ENCODE measurements around the gene ANKRD39. TPM values are rescaled to one million over a fixed set of nuclear protein-coding genes. Genes with fewer than 3 reads are reported as not detected.

ANKRD39 gene
- total RNA-seq, 1 experiment from 2014 or later = 29.4 TPM

- Histone ChIP-seq H3K27me3 (ENCODE audit: low read length) (no peaks in the 10 kb centered on the region), H3K4me3 (ENCODE audit: low read length) (no peak overlapping the region), H2AFZ (ENCODE audit: low read length) (no peak overlapping the region), H3K4me1 (ENCODE audit: insufficient read depth, low read length) (peaks cover 36% of the 10 kb centered on the region), H4K20me1 (ENCODE audit: low read length) (no peaks in the 10 kb centered on the region), H3K9ac (ENCODE audit: low read length) (no peak overlapping the region), H3K79me2 (ENCODE audit: low read length) (no peaks in the 10 kb centered on the region), H3K9me3 (ENCODE audit: low read length) (no peaks in the 10 kb centered on the region), H3K27ac (ENCODE audit: low read length) (no peak overlapping the region), H3F3A (ENCODE audit: low read length, unreplicated experiment) (no peaks in the 10 kb centered on the region), H3K4me2 (ENCODE audit: low read length) (no peak overlapping the region), H3K36me3 (ENCODE audit: low read depth, low read length) (no peaks in the 10 kb centered on the region), H3K9me2 (replicated peaks; ENCODE audit: low read length) (no peaks in the 10 kb centered on the region)
- POLR2A ChIA-PET (ENCODE audit: unreplicated experiment) = interaction anchor here (0.6 kb wide), 1 partner anchor 11 kb away, joined by 3 read pairs; no protein-coding TSS in a partner anchor
- no peak for ATAC-seq
- CTCF ChIA-PET = no interaction called here
- intact Hi-C loops (cut with micrococcal nuclease) = no loop called here
- TF ChIP-seq EZH2 (IDR thresholded peaks at IDR 0.05; ENCODE audit: low read length, unreplicated experiment) (no peak), CTCF (conservative IDR thresholded peaks at IDR 0.05; ENCODE audit: low read depth, low read length) (no peak), EZH2phosphoT487 (IDR thresholded peaks at IDR 0.05; ENCODE audit: borderline replicate concordance, low read length) (no peak)
- DNase-seq = no peak
- no TSS peak for BruUV-seq (replicated peaks)
These were observed 19.8 kb upstream of the ANKRD39 start for GRCh38 chr2:96877631-96878092.

- no peaks in the 10 kb centered on the region for H4K20me1 ChIP-seq (ENCODE audit: low read length)
- no peak for TF ChIP-seq EZH2 (IDR thresholded peaks at IDR 0.05; ENCODE audit: low read length, unreplicated experiment)
- no peak for TF ChIP-seq CTCF (conservative IDR thresholded peaks at IDR 0.05; ENCODE audit: low read depth, low read length)
- no peak for TF ChIP-seq EZH2phosphoT487 (IDR thresholded peaks at IDR 0.05; ENCODE audit: borderline replicate concordance, low read length)
- no peaks in the 10 kb centered on the region for H3K9me2 ChIP-seq (replicated peaks; ENCODE audit: low read length)
- ChIA-PET POLR2A (ENCODE audit: unreplicated experiment) (interaction anchor here (0.6 kb wide), 1 partner anchor 48 kb away, joined by 5 read pairs; no protein-coding TSS in a partner anchor), CTCF (no interaction called here)
- no peak overlapping the region for H3K4me3 ChIP-seq (ENCODE audit: low read length)
- H3K36me3 ChIP-seq (ENCODE audit: low read depth, low read length) = no peaks in the 10 kb centered on the region
- no peaks in the 10 kb centered on the region for H3K79me2 ChIP-seq (ENCODE audit: low read length)
- H3K27me3 ChIP-seq (ENCODE audit: low read length) = no peaks in the 10 kb centered on the region
- 0 out of 2 replicates have a peak overlapping the region, but pooled peaks have one; percentile 45 for H3K4me2 ChIP-seq (ENCODE audit: low read length)
- intact Hi-C loops (cut with micrococcal nuclease) = no loop called here
- no peak for ATAC-seq
- H3K9me3 ChIP-seq (ENCODE audit: low read length) = no peaks in the 10 kb centered on the region
- no peak overlapping the region for H2AFZ ChIP-seq (ENCODE audit: low read length)
- no peak for DNase-seq
- no peak overlapping the region for H3K9ac ChIP-seq (ENCODE audit: low read length)
- H3K27ac ChIP-seq (ENCODE audit: low read length) = no peak overlapping the region
- no peaks in the 10 kb centered on the region for H3F3A ChIP-seq (ENCODE audit: low read length, unreplicated experiment)
- BruUV-seq (replicated peaks) = no TSS peak
- peaks cover 38% of the 10 kb centered on the region for H3K4me1 ChIP-seq (ENCODE audit: insufficient read depth, low read length)
These were observed 19.2 kb upstream of the ANKRD39 start for GRCh38 chr2:96877042-96877451.

GRCh38 chr2:96876269-96877041 is 18.6 kb upstream of the ANKRD39 start:
- H3K4me3 ChIP-seq (ENCODE audit: low read length) = no peak overlapping the region
- H3K9me3 ChIP-seq (ENCODE audit: low read length) = no peaks in the 10 kb centered on the region
- H3K9me2 ChIP-seq (replicated peaks; ENCODE audit: low read length) = no peaks in the 10 kb centered on the region
- intact Hi-C loops (cut with micrococcal nuclease) = no loop called here
- no peaks in the 10 kb centered on the region for H3F3A ChIP-seq (ENCODE audit: low read length, unreplicated experiment)
- no peaks in the 10 kb centered on the region for H3K27me3 ChIP-seq (ENCODE audit: low read length)
- peak overlapping the region; percentile 61 for H3K27ac ChIP-seq (ENCODE audit: low read length)
- no peaks in the 10 kb centered on the region for H4K20me1 ChIP-seq (ENCODE audit: low read length)
- peaks cover 38% of the 10 kb centered on the region for H3K4me1 ChIP-seq (ENCODE audit: insufficient read depth, low read length)
- ATAC-seq (peak; percentile 72), DNase-seq (peak; percentile 68)
- TF ChIP-seq CTCF (conservative IDR thresholded peaks at IDR 0.05; ENCODE audit: low read depth, low read length) (no peak), EZH2phosphoT487 (IDR thresholded peaks at IDR 0.05; ENCODE audit: borderline replicate concordance, low read length) (no peak), EZH2 (IDR thresholded peaks at IDR 0.05; ENCODE audit: low read length, unreplicated experiment) (no peak)
- ChIA-PET CTCF (no interaction called here), POLR2A (ENCODE audit: unreplicated experiment) (no interaction called here)
- H3K9ac ChIP-seq (ENCODE audit: low read length) = no peak overlapping the region
- no peak overlapping the region for H2AFZ ChIP-seq (ENCODE audit: low read length)
- peak overlapping the region; percentile 45; the same call in 1 of the 2 replicates for H3K4me2 ChIP-seq (ENCODE audit: low read length)
- no peaks in the 10 kb centered on the region for H3K36me3 ChIP-seq (ENCODE audit: low read depth, low read length)
- no TSS peak for BruUV-seq (replicated peaks)
- H3K79me2 ChIP-seq (ENCODE audit: low read length) = no peaks in the 10 kb centered on the region

Measured in PC-3 (cell line).